Ascending aorta (tissue), 2 donors: ENCODE data around the gene NECTIN1. TPM values are rescaled to one million over a fixed set of nuclear protein-coding genes. Genes with fewer than 3 reads are reported as not detected.

Experiments
- DNase-seq, 2 donors: peaks; one replicate each; pipeline ENCODE4 v3.0.0-alpha.2; 2019; ENCODE audit warnings: low spot score in 2 of 2
- H3K27ac ChIP-seq, 2 donors: fragments of 200-600 bp; sonication (generic); one replicate each; pipeline ENCODE4 v1.5.1; 2016 to 2017; ENCODE audit warnings: mild to moderate bottlenecking in 1 of 2
- H3K27me3 ChIP-seq: fragments of 200-600 bp; sonication (generic); one replicate; pipeline ENCODE4 v1.5.1; 2017
- H3K36me3 ChIP-seq, 2 donors: fragments of 200-600 bp; sonication (generic); one replicate each; pipeline ENCODE4 v1.5.1; 2016
- H3K4me1 ChIP-seq, 2 donors: fragments of 200-600 bp; sonication (generic); one replicate each; pipeline ENCODE4 v1.5.1; 2016 to 2017; ENCODE audit warnings: mild to moderate bottlenecking in 1 of 2
- H3K4me3 ChIP-seq, 2 donors: fragments of 200-600 bp; sonication (generic); one replicate each; pipeline ENCODE4 v1.5.1; 2016 to 2017; ENCODE audit warnings: mild to moderate bottlenecking in 1 of 2
- H3K9me3 ChIP-seq, 2 donors: fragments of 200-600 bp; sonication (generic); one replicate each; pipeline ENCODE4 v1.5.1; 2016
- CTCF ChIP-seq, 3 experiments: fragments of 200-600 bp in 2 of 3; fragments of 450-650 bp in 1 of 3; sonication (generic) in 2 of 3; IDR thresholded peaks; one replicate each; pipeline ENCODE4 v1.5.1; 2016 to 2019; ENCODE audit warnings: antibody characterized with exemption in 3 of 3, mild to moderate bottlenecking in 1 of 3, moderate library complexity in 1 of 3
- intact Hi-C: fragments of 100-400 bp; cut with DNase I; formaldehyde crosslinking; loops from one replicate; pipeline ENCODE4 v1.15.1; 2023
- total RNA-seq: library from RNA; depleted of rRNA; stranded (reverse); fragments of >200 nt; gene quantifications from one replicate; pipeline ENCODE4 v1.1.0, GENCODE V29; 2016

The NECTIN1 gene
- total RNA-seq, 1 donor from 2014 or later = 1.6 TPM

- no peaks in the 10 kb centered on the region for H3K9me3 ChIP-seq
- H3K4me1 ChIP-seq = no peaks in the 10 kb centered on the region
- intact Hi-C loops = no loop called here
- H3K4me3 ChIP-seq = no peak overlapping the region
- H3K27me3 ChIP-seq = no peaks in the 10 kb centered on the region
- no peak for TF ChIP-seq CTCF (IDR thresholded peaks at IDR 0.05)
- no peaks in the 10 kb centered on the region for H3K36me3 ChIP-seq
- DNase-seq = no peak
- H3K27ac ChIP-seq = no peak overlapping the region
These were observed 42.7 kb downstream of the NECTIN1 start for GRCh38 chr11:119686177-119686882.

GRCh38 chr11:119685111-119685746 is 43.8 kb downstream of the NECTIN1 start:
- TF ChIP-seq CTCF (IDR thresholded peaks at IDR 0.05) = no peak
- Histone ChIP-seq H3K4me1 (no peaks in the 10 kb centered on the region), H3K27ac (no peak overlapping the region), H3K9me3 (no peaks in the 10 kb centered on the region), H3K27me3 (no peaks in the 10 kb centered on the region), H3K36me3 (no peaks in the 10 kb centered on the region), H3K4me3 (no peak overlapping the region)
- no peak for DNase-seq
- intact Hi-C loops = no loop called here

- no peaks in the 10 kb centered on the region for H3K27me3 ChIP-seq
- H3K9me3 ChIP-seq = no peaks in the 10 kb centered on the region
- no peak overlapping the region for H3K27ac ChIP-seq
- H3K4me1 ChIP-seq = no peaks in the 10 kb centered on the region
- H3K4me3 ChIP-seq = no peak overlapping the region
- intact Hi-C loops = no loop called here
- no peaks in the 10 kb centered on the region for H3K36me3 ChIP-seq
- TF ChIP-seq CTCF (IDR thresholded peaks at IDR 0.05) = no peak
- DNase-seq = no peak
These were observed 44.5 kb downstream of the NECTIN1 start for GRCh38 chr11:119684361-119685110.

GRCh38 chr11:119683783-119684182 is 45.2 kb downstream of the NECTIN1 start:
- no peaks in the 10 kb centered on the region for H3K36me3 ChIP-seq
- H3K27ac ChIP-seq = no peak overlapping the region
- H3K27me3 ChIP-seq = no peaks in the 10 kb centered on the region
- DNase-seq = no peak
- no peak overlapping the region for H3K4me3 ChIP-seq
- no peak for TF ChIP-seq CTCF (IDR thresholded peaks at IDR 0.05)
- no peaks in the 10 kb centered on the region for H3K9me3 ChIP-seq
- H3K4me1 ChIP-seq = no peaks in the 10 kb centered on the region
- intact Hi-C loops = no loop called here

- H3K4me3 ChIP-seq = no peak overlapping the region
- no peaks in the 10 kb centered on the region for H3K27me3 ChIP-seq
- TF ChIP-seq CTCF (IDR thresholded peaks at IDR 0.05) = peak in 1 of 3 experiments; percentile 18
- no peaks in the 10 kb centered on the region for H3K9me3 ChIP-seq
- peaks cover 2 to 5% of the 10 kb centered on the region in 2 donors for H3K36me3 ChIP-seq
- intact Hi-C loops = no loop called here
- H3K4me1 ChIP-seq = no peaks in the 10 kb centered on the region
- no peak for DNase-seq
- no peak overlapping the region for H3K27ac ChIP-seq
These were observed 47.6 kb downstream of the NECTIN1 start for GRCh38 chr11:119681361-119681910.
